Activated CD8-positive, alpha-beta memory T cell treated with anti-CD3 and anti-CD28 coated beads for 1 hour (primary cell): Measurements from ENCODE around the gene TMEM135.
"Not testable (repeated sequence)": the region's sequence is repeated elsewhere in the genome, so short reads cannot be mapped to it uniquely, and the experiment has no call there.

Experiments used
- DNase-seq, 2 donors: peaks; one replicate each; pipeline ENCODE4 v3.0.0-alpha.2; 2020; ENCODE audit warnings: low read depth in 1 of 2; ENCODE audit errors: extremely low read depth in 1 of 2

The TMEM135 gene

GRCh38 chr11:87076260-87076783 lies 38.6 kb downstream of the TMEM135 start:
- no peak for DNase-seq

DNA sequence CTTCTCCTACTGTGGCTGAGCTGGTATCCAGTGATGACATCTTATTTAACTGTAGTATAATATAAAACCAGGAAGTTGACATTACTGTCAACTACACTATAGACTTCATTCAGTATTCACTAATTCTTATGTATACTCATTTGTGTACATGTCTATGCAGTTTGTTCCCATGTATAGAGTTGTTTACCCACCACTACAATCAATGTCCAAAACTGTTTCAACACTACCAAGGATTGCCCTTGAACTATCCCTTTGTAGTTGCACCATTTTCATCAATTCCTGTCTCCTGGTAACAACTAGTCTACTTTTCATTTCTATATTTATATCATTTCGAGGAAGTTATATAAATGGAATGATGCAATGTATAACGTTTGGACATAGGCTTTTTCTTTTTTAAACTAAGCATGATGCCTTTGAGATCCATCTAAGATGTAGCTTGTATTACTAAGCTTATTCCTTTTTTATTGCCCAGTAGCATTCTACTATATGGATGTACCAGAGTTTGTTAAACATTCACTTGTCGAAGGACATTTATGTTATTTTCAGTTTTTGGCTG lies 39.2 kb downstream of the TMEM135 start:
- DNase-seq, result no peak

- no peak for DNase-seq
Measured at GRCh38 chr11:87081358-87081757, 43.6 kb downstream of the TMEM135 start.

DNA sequence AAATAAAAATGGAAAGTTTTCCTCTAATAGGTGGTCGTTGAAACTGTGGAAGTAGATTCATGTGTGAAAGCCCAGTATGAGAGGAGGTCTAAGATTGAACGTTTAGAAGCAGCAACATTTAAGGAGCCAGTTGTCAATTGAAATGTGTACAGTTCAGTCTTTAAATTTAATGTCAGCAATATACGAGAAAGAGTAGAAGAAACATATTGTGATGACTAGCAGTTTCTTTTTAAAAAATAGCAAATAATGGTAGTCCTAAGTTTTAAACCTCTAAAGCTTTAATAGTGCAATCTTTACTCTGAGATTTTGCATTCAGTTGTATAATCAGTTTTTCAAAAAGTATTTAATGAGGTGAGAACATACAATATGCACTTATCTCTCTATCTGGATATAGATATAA lies 44.9 kb downstream of the TMEM135 start:
- DNase-seq, result no peak

- no peak for DNase-seq
Measured at GRCh38 chr11:87083029-87083428, 45.3 kb downstream of the TMEM135 start.

GRCh38 chr11:87092159-87092558 lies 54.4 kb downstream of the TMEM135 start:
- DNase-seq, result no peak

DNA sequence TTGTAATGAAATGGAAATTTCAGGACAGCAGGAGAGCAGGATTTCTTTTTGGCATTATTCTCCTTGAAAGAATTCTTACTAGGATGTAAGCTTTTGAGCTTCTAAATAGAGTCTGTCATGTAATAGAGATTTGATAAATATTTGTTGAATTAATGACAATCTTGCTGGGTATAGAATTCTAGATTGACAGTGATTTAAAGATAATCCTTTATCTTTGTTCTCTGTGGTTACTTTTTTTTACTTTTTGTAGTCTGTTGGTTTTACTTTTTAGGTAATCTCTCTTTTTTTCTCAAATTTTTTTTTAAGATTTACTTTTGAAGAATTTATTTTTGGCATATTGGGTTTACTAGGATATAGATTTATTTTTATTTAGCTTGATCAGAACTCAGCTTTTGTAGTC lies 54.8 kb downstream of the TMEM135 start:
- no peak for DNase-seq

DNA sequence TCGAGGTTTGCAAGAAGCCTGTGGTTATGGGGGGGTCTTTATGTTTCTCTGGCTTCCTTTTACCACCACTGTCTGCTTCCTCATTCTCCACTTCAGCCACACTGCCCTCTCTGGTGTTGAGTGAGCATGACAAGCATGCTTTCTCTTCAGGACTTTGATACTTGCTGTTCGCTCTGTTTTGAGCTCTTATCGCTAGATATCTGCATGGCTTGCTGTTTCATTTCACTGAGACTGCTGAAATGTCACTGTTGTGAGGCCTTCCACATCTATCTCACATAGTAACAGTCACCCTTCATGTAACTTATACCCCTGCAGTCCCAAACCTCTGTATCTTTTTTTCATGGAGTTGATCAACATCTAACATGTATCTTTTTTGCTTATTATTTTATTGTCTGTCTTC lies 59.8 kb downstream of the TMEM135 start:
- DNase-seq, result no peak

- no peak for DNase-seq
Measured at GRCh38 chr11:87101956-87102580, 64.3 kb downstream of the TMEM135 start.

- DNase-seq, result not testable (repeated sequence)
Measured at GRCh38 chr11:87105826-87106225, 68.1 kb downstream of the TMEM135 start.

- not testable (repeated sequence) for DNase-seq
Measured at GRCh38 chr11:87107379-87107778, 69.6 kb downstream of the TMEM135 start.

- no peak for DNase-seq
Measured at GRCh38 chr11:87110443-87111131, 72.9 kb downstream of the TMEM135 start.

DNA sequence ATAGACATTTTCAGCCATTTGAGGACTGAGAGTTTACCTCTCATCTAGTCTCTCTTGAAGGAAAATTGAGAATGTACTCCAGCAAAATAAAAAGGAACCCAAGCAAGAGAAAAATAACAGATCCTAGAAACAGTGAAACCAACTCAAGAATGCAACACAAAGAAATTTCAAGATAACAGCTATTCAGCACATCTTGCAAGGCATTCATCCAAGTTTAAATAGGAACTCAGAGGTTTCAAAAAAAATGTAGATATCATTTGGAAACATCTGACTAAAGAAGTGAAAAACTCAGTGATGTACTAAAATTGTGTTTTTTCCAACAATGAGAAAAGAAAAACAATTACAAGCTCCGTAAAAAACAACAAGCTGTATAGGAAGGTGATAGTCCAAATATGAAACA lies 76.4 kb downstream of the TMEM135 start:
- DNase-seq, result no peak

DNA sequence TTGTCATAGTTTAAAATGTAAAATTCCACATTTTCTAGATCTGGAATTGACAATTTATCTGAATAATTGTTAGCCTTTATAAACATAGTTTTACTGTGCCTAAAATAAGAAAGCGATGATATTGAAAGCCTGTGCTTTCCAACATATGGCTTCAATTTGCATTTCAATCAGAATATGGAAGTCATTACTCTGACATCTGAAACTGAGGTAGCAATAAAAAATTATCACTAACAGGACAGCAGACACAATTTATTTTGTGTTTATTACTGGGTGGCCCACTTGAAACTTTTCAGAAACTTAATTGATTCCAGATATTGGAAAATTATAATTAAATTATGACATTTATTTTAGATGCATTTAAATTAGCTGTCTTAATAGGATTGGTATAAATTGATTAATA lies 78.5 kb downstream of the TMEM135 start:
- no peak for DNase-seq

DNA sequence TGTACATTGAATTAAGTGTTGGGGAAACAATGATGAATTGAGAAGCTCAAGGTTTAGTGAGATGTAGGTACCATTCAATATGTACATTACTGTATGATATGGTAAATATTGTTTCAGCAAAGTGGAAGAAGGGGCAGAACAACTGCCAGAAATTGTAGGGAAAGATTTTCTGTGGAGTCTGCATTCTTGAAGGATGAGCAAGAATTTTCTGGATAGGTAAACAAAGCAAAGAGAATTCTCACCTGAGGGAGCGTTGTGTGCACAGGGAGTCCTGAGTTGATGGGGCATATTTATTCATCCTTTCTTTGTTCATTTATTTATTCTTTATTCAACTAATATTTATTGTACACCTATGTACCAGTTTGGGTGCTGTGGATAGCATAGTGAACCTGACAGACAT lies 83.2 kb downstream of the TMEM135 start:
- no peak for DNase-seq

GRCh38 chr11:87122852-87123251 lies 85.1 kb downstream of the TMEM135 start:
- no peak for DNase-seq

GRCh38 chr11:87125257-87125656 lies 87.5 kb downstream of the TMEM135 start:
- no peak for DNase-seq

- DNase-seq, result no peak
Measured at GRCh38 chr11:87127101-87127500, 89.4 kb downstream of the TMEM135 start.

DNA sequence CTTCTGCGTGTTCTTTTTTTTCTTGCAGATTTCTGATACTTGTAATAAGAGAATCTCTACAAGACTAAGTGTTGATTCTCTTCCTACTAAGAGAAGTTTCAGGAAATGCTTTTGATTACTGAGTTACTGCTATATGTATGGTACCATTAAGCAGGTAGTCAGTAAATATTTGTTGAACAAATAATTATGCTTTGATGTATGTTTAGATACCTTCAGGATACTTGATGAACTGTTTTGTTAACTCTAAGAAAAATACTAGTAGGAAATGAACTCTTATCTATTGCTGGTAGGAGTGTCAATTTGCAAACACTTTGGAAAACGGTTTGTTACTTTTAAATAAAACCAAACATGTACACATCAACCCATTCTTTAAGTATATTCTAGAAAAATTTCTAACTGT lies 90.6 kb downstream of the TMEM135 start:
- no peak for DNase-seq

GRCh38 chr11:87134524-87135106 lies 96.9 kb downstream of the TMEM135 start:
- no peak for DNase-seq

GRCh38 chr11:87136236-87136635 lies 98.5 kb downstream of the TMEM135 start:
- no peak for DNase-seq

DNA sequence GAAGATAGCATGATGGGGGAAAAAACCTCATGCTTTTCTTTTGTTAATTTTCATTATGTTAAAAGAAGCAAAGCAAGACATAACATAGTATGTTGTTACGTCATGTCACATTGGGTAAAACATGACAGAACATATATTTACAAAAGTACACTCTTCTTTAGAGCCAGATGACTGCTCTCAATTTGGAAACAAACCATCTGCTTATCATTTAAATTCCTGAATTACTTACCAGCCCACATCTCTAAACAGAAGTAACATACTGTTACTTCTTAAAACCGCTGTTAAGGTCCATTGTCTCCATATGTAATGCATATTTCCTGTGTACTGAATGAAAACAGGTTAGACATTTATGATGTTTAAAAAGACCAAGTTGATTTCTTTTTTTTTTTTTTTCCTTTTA lies 100.0 kb downstream of the TMEM135 start:
- no peak for DNase-seq
